MG63 (cell line): ENCODE measurements around the gene KDELR3. TPM values are rescaled to one million over a fixed set of nuclear protein-coding genes. Genes with fewer than 3 reads are reported as not detected.

ENCODE experiments used
- DNase-seq: peaks from one replicate; pipeline ENCODE4 v3.0.0-alpha.2; 2020
- H3K27me3 ChIP-seq: fragments of 250-450 bp; sonication (Bioruptor Pico); 2 replicates; pipeline ENCODE4 v1.5.1; 2020; ENCODE audit warnings: mild to moderate bottlenecking, moderate library complexity
- H3K36me3 ChIP-seq: fragments of 250-450 bp; sonication (Bioruptor Pico); 2 replicates; pipeline ENCODE4 v1.5.1; 2020; ENCODE audit warnings: mild to moderate bottlenecking, moderate library complexity
- H3K4me3 ChIP-seq: fragments of 250-450 bp; sonication (Bioruptor Pico); 2 replicates; pipeline ENCODE4 v1.5.1; 2020; ENCODE audit warnings: mild to moderate bottlenecking, moderate library complexity
- H3K9me3 ChIP-seq: fragments of 250-450 bp; sonication (Bioruptor Pico); 2 replicates; pipeline ENCODE4 v1.5.1; 2020; ENCODE audit warnings: mild to moderate bottlenecking, moderate library complexity
- total RNA-seq: library from RNA; depleted of rRNA; stranded (reverse); fragments of >200 nt; shearing (Covaris generic); gene quantifications from 2 replicates; pipeline ENCODE4 v1.2.3, GENCODE V29; 2014; ENCODE audit warnings: low replicate concordance

Gene KDELR3
- total RNA-seq, 1 experiment from 2014 or later, result 39.8 TPM

DNA sequence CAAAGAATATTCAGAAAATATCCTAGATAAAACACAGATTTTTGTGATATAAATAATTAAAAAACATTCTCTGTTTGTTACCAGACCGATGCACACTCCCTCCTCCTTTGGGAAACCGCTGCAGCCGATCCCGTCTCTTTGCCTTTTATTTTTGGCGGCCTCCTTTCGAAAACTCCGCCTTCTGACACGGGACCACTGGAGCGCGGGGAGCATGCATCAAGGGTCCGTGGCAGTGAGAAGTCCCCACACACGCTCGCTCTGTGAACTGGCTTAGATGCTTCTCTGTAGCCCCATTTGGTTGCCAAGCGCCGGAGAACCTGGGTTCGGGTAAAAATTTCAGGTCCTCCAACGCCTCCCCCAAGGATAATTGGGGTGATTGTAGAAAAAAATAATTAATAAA is 21.2 kb downstream of the KDELR3 start:
- no peak for DNase-seq
- no peaks in the 10 kb centered on the region for H3K9me3 ChIP-seq
- H3K4me3 ChIP-seq, result no peak overlapping the region
- peaks cover 96% of the 10 kb centered on the region for H3K36me3 ChIP-seq
- H3K27me3 ChIP-seq, result no peaks in the 10 kb centered on the region

DNA sequence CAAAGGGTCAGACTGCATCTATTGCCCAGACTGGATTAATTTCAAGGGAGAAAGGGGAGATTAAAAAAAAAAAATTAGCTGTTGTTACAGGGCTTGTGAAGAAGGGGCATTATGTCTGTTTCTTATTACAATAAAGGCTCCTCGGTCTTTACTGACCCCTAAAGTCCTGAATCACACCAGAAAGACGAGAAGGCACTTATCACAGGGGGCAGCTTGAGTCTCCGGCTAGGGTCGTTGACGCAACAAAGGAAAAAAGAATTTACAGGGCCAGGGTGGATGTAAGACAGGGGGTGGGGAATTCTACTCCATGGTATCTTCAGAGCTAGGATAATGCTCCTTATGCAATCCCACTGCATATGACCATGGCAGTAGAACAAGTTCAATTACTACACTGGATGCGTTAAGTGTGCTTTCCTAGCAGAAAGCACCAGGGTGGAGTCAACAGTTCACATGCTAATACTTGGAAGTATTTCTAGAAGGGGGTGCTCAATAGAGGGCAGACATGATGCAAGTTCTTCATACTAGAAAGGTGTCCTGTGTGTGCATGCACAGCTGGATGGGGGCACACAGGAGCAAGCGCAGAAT is 21.8 kb downstream of the KDELR3 start:
- DNase-seq, result no peak
- Histone ChIP-seq H3K4me3 (no peak overlapping the region), H3K36me3 (peaks cover 96% of the 10 kb centered on the region), H3K9me3 (no peaks in the 10 kb centered on the region), H3K27me3 (no peaks in the 10 kb centered on the region)

DNA sequence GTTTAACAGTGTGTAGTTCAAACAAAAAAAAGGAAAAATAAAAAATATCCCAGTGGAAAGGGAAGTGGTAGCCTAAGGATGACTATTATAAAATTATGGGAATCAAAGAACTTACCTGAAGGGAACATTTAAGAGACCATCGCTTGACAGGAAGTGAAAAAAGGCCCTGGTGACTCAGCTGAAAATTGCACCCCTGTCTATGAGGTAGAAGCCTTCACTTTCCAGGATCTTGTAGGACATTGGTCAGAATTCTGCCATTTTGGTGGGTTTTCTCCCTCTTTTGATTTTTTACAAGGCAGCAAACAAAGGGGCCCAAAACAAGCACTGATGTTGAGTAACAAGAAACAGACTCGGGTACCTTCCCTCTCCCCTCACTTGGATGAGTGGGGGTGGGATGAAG is 22.6 kb downstream of the KDELR3 start:
- Histone ChIP-seq H3K4me3 (no peak overlapping the region), H3K9me3 (no peaks in the 10 kb centered on the region), H3K27me3 (no peaks in the 10 kb centered on the region), H3K36me3 (peaks cover 96% of the 10 kb centered on the region)
- no peak for DNase-seq

DNA sequence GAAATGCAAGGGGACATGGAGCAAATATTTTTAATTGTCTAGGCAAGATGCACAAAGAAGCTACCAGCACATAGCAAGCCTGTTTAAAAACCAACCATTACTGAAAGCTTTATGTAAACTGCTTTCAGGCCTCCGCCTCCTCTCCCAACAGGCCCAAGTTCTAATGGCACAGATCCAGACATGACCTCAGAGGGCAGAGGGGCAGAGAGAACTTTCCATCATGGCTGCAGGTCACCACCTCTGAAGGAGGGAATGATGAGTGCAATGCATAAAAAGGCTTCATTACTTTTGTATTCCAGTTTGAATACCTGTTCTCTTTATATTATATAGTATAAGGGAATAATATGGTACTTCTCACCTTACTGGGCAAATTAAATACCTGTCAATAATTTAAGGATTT is 23.0 kb downstream of the KDELR3 start:
- DNase-seq, result peak; percentile 63
- H3K9me3 ChIP-seq, result no peaks in the 10 kb centered on the region
- H3K36me3 ChIP-seq, result peaks cover 98% of the 10 kb centered on the region
- no peak overlapping the region for H3K4me3 ChIP-seq
- no peaks in the 10 kb centered on the region for H3K27me3 ChIP-seq

DNA sequence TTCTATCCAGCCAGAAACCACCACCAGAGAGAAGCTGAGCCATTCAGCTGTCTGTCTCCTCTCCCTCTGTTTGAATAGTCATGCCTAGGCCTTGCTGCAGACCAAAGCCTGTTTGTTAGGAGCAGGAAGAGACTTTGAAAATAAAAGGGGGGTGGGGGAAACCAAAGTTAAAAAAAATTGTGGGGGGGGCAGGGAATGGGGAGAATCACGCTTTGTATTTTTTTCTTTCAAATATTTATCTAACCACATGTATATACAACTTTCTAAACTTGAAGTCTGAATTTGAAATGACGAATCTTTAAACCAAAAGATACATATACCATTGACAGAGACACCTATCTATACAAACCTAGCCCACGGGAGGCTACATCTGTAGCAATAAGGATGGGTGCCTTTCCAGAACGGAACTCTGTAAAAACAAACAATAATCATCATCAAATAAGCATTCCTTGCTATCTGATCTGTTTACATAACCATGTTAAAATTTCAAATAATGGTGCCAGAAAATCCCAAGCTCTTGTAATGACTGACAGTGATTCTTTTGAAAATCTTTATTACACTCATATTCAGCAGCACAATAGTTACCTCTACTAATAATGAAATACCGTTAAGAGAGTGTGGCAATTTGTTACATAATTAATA is 23.9 kb downstream of the KDELR3 start:
- Histone ChIP-seq H3K27me3 (no peaks in the 10 kb centered on the region), H3K36me3 (peaks cover 98% of the 10 kb centered on the region)
- DNase-seq, result no peak

DNA sequence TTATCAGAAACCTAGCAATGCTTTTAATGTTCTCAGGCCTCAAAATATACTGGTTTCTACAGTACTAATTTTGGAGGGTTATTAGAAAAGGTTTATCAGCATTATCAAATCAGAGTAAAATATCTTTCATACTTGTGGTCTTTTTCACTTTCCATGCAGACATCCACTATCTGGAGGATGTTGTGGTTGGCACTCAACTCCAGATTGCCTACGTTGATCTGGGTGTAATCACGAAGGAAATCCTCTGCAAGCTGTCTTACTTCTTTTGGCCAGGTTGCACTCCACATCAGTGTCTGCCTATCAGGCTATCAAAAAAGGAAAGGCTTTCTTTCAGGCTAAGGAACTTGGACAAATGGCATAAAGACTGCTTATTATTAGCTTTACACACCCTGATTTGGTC is 26.6 kb downstream of the KDELR3 start:
- Histone ChIP-seq H3K36me3 (peaks cover 98% of the 10 kb centered on the region), H3K9me3 (no peaks in the 10 kb centered on the region), H3K27me3 (no peaks in the 10 kb centered on the region), H3K4me3 (no peak overlapping the region)
- DNase-seq, result no peak

More for the DNA sequence above, 23.9 kb downstream of the KDELR3 start:
- no peak overlapping the region for H3K4me3 ChIP-seq
- no peaks in the 10 kb centered on the region for H3K9me3 ChIP-seq

DNA sequence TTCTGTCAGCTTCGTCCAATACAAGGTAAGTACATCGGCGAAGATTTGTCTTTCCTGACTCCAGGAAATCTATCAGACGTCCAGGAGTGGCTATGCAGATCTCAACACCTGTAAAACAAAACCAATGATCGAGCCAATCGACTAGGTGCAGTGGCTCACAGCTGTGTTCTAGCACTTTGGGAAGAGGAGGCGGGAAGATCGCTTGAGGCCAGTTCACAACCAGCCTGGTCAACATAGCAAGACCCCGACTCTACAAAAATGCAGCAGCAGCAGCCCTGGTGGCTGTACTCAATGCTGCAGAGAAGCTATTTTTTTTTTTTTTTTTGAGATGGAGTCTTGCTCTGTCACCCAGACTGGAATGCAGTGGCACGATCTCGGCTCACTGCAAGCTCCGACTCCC is 27.0 kb downstream of the KDELR3 start:
- Histone ChIP-seq H3K9me3 (no peaks in the 10 kb centered on the region), H3K36me3 (peaks cover 98% of the 10 kb centered on the region)

DNA sequence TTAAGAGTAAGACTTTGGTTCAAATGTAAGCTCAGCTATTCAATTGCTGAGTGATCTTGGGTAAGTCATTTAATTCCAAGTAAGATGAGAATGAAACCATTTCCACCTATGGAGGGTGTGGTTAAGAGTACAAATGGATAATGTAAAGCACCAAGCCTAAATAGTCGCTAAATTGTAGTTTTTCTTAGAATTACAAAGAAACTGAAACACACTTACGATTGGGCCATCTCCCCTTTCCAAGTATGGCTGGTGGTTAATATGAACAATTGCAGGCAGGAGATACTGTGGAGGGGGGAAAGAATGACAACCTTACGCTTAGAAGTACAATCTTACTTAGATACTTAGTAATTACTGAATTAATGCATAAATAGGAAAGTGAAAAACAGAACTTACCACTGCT is 30.0 kb downstream of the KDELR3 start:
- no peaks in the 10 kb centered on the region for H3K27me3 ChIP-seq
- peaks cover 96% of the 10 kb centered on the region for H3K36me3 ChIP-seq
- H3K4me3 ChIP-seq, result no peak overlapping the region
- no peak for DNase-seq
- no peaks in the 10 kb centered on the region for H3K9me3 ChIP-seq

More for the DNA sequence above, 27.0 kb downstream of the KDELR3 start:
- DNase-seq, result no peak
- Histone ChIP-seq H3K27me3 (no peaks in the 10 kb centered on the region), H3K4me3 (no peak overlapping the region)

DNA sequence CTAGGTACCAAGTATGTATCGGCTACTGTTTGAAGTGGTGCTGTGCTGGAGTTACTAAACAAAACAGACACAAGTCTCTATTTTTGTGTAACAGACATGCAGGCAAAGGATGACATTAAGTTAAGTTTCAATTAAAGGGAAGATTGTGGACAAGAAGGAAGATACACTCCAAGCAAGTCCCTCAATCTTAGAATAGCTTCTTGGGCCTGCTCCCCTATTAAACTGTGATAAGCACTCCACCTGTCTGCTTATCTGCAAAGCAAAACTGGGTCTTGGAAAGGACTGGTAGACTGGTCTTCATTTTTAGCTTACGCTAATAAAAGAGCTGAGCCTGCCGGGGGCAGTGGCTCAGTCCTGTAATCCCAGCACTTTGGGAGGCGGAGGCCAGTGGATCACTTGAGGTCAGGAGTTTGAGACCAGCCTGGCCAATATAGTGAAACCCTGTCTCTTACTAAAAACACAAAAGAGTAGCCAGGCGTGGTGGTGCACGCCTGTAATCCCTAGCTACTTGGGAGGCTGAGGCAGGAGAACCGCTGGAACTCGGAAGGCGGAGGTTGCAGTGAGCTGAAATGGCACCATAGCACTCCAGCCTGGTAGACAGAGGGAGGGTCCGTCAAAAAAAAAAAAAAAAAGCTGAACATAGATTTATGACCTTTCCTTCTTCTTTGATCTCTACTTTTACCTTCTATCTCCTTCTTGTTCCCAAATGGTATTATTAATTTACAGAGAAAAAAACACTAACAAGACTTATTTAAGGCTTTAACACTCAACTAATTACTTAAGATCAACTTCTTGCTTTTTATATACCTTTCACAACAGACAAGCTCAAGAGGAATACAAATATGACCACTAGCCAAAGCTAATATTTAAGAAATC is 34.1 kb downstream of the KDELR3 start:
- peaks cover 85% of the 10 kb centered on the region for H3K36me3 ChIP-seq
- no peak for DNase-seq
- no peak overlapping the region for H3K4me3 ChIP-seq

DNA sequence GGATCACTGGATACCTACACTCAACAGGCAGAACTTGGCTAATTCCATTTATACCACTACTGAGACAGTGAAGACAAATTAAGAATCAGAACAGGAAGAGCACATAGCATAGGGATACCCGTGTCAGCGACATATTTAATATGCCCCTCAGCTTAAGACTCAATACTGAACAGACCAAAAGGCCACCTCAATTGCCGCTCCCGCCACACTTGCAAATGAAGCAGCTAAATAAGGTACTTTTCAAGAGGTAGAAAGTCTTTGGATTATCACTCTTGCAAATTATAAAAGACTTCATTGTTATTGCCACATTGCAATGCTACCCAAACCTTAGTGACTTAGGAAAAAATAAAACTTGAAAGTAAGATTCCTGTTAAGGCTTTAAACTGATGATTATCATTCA is 35.1 kb downstream of the KDELR3 start:
- peaks cover 75% of the 10 kb centered on the region for H3K36me3 ChIP-seq
- no peak for DNase-seq
- no peaks in the 10 kb centered on the region for H3K27me3 ChIP-seq
- peak overlapping the region; percentile 100 for H3K4me3 ChIP-seq
- no peaks in the 10 kb centered on the region for H3K9me3 ChIP-seq

More for the DNA sequence above, 34.1 kb downstream of the KDELR3 start:
- no peaks in the 10 kb centered on the region for H3K27me3 ChIP-seq
- H3K9me3 ChIP-seq, result no peaks in the 10 kb centered on the region

DNA sequence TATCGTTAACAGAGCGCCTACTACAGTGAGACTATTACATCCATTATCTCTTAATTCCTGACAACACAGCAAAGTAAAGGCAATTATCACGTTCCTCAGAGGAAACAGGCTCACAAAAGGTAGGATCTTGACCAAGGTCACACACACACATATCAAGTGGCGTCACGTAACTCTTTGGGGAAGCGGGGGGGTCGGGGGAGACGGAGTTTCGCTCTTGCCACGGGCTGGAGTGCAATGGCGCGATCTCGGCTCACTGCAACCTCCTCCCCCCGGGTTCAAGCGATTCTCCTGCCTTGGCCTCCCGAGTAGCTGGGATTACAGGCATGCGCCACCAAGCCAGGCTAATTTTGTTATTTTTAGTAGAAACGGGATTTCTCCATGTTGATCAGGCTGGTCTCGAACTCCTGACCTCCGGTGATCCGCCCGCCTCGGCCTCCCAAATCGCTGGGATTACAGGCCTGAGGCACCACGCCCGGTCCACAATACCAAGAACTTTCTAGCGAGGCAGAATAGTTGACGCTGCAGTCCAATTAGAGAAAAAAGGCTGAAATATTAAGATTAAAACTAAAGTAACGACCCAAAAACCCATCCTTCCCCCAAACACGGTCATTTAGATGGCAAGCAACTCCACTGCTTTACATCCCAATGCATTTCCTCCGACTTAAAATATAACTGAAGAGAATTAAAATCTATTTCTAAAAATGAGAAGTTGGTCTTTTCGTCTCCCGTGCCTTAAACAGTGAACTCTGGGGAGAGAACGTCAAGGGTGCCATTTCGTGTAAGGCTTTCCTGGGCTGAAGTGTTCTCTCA is 37.0 kb downstream of the KDELR3 start:
- H3K4me3 ChIP-seq, result peak overlapping the region; percentile 100
- DNase-seq, result peak; percentile 55
- peaks cover 56% of the 10 kb centered on the region for H3K36me3 ChIP-seq
- no peaks in the 10 kb centered on the region for H3K9me3 ChIP-seq
- no peaks in the 10 kb centered on the region for H3K27me3 ChIP-seq

DNA sequence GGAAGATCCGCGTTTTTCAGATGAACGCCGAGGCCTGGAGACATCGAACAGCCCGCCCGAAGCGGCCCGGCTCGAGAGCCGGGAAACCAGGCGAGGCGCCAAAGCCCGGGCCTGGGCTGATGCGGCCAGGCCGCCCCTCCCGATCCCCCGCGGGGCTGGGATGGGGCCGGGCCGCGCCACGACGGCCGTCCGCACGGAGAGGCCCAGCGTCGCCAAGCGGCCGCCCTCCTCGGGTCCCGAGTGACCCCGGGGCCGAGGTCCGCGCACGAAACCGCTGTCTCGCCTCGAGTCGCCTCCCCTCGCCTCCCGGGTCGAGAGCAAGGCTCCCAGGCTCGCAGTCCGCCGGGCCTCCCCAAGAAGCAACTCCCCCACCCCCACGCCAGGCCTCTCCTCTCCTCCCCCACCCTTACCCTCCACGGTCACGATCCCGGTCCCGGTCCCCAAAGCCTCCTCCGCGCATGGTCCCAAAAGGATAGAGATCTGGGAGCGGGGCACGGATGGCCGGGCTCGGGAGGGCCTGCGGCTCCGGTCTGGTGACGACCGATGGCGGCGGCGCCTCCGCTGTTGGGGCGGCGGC is 37.7 kb downstream of the KDELR3 start:
- DNase-seq, result peak; percentile 73
- Histone ChIP-seq H3K9me3 (no peaks in the 10 kb centered on the region), H3K4me3 (peak overlapping the region; percentile 100), H3K27me3 (no peaks in the 10 kb centered on the region), H3K36me3 (peaks cover 49% of the 10 kb centered on the region)

DNA sequence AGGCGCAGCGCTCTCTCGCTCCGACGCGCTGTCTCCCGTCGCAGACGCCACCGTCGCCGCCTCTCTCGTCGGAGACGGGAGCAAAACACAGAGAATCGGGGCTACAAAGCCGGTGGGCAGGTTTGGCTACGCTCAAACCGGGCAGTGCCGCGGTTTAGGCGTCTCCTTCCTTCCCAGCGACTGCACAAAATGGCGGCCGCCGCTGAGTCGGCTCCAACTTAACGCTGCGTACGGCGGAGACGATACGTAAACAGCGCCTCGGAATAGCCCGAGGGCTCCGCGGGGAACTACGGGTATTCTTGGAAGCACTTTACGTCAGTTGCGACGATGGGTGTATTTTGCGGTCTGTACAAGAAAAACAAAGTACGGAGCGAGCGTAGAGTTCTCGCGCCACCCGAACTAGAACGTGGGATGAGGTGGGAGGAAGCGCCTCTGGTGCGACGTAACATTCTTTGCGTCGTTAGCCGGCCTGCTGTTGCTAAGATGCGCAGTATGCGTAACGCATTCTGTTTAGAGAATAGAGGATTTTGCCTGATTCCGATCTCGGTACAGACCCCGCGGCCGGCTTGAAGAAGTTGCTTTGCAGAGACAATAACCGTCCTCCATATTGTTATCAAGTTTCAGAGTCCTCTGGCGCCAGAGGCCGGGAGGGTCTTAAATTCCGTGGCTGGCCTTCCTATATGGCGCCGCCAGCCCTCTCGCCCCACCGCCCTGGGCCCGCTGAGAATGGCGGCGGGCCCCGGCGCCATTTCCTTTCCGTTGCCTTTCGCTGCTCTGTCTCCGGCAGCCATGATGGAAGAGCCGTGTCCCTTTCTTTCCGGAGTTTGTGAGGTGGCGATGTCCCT is 38.4 kb downstream of the KDELR3 start, which contains the start of gene DDX17:
TSS of gene DDX17 (minus strand) at position 194 of the 845 bp plus-strand sequence.
- H3K9me3 ChIP-seq, result no peaks in the 10 kb centered on the region
- H3K27me3 ChIP-seq, result no peaks in the 10 kb centered on the region
- peak within 1 kb of the TSS; percentile 100 for H3K4me3 ChIP-seq
- DNase-seq, result peak; percentile 88
- H3K36me3 ChIP-seq, result peaks cover 44% of the 10 kb centered on the region

DNA sequence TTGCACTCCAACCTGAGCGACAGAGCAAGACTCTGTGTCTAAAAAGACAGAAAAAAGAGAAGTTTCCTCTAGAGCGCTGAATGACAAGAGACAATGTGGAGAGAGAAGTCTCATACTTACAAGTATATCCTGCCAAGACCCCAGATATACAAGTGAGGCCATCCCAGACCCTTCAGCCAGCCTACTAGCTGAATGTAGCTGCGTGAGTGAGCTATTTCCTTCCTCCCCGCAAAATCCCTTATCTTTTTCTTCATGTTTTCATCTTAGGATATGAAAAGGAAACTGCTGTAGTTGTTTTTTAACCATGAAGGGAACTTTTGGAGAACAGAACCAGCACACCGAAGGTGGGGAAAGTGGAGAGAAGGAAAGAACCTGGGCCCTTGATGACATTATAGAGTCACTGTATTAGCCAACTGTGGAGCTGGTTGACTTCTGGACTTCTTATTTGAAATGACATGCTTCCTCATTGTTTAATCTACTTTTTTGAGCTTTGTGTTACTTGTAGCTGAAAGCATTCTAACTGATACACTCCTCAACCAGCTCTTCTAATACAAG is 42.6 kb downstream of the KDELR3 start:
- Histone ChIP-seq H3K9me3 (no peaks in the 10 kb centered on the region), H3K27me3 (no peaks in the 10 kb centered on the region), H3K4me3 (no peak overlapping the region), H3K36me3 (0 out of 2 replicates have a peak, but pooled peaks cover 3% of the 10 kb centered on the region)
- DNase-seq, result no peak

DNA sequence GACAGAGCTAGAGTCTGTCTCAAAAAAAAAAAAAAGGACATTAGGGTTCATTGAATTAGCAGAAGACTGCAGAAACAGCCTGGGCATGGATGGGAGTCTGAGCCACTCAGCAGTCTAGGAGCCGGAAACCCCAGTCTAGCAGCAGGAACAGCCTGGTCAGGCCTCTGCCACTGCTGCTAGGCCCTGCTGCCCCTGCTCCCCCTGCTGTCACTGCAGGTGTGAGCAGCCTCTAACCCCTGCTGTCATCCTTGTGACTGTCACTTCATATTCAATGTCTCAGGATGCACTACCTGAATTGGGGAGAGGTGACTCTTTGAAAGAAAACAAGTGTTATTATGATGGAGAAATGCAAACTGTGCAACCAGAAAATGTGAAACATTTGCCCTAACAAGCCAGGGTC is 45.2 kb downstream of the KDELR3 start:
- Histone ChIP-seq H3K36me3 (no peaks in the 10 kb centered on the region), H3K4me3 (no peak overlapping the region), H3K27me3 (no peaks in the 10 kb centered on the region), H3K9me3 (no peaks in the 10 kb centered on the region)
- DNase-seq, result no peak
